ENCODE data around the gene DYNC2H1. TPM values are rescaled to one million over a fixed set of nuclear protein-coding genes. Genes with fewer than 3 reads are reported as not detected.

Gene DYNC2H1
- total RNA-seq, 2 donors from 2014 or later = 7.3 to 20.0 TPM

- H3K9me3 ChIP-seq = peaks cover 34% of the 10 kb centered on the region
- no peak for TF ChIP-seq CTCF (IDR thresholded peaks at IDR 0.05)
- H3K27ac ChIP-seq = no peak overlapping the region
- no peaks in the 10 kb centered on the region for H3K4me1 ChIP-seq (ENCODE audit: control insufficient read depth in 1 of 2, low read depth in 2 of 2)
- H3K4me3 ChIP-seq = no peak overlapping the region
- ATAC-seq (ENCODE audit: insufficient number of reproducible peaks, low FRiP score, low read depth) (no peak), DNase-seq (ENCODE audit: low spot score) (no peak)
- H3K27me3 ChIP-seq (replicated peaks; ENCODE audit: insufficient read depth) = no peaks in the 10 kb centered on the region
- H3K36me3 ChIP-seq = peaks cover 30% of the 10 kb centered on the region
Observed at GRCh38 chr11:103294516-103294915, 185.3 kb downstream of the DYNC2H1 start.

DNA sequence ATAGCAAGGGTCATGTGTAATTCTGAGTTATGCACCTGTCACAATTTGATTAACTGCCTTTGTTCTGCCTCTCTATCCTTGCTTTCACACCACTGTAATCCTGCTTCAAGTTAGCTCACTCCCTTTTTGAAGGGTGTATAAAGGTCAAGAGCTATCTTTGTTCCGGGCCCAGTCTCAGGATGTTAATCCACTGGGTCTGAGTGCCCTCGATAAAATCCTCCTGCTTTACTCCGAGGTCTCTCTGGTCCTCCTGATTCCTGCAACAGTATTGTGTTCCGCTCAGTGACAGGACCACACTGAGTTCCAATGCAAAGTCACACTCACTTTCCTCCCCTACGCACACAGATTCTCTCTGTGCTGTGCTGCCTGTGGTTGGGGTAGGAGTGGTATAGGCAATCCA, 186.5 kb downstream of the DYNC2H1 start:
- peaks cover 20% of the 10 kb centered on the region for H3K36me3 ChIP-seq
- no peaks in the 10 kb centered on the region for H3K4me1 ChIP-seq (ENCODE audit: control insufficient read depth in 1 of 2, low read depth in 2 of 2)
- no peak for TF ChIP-seq CTCF (IDR thresholded peaks at IDR 0.05)
- no peak overlapping the region for H3K4me3 ChIP-seq
- DNase-seq (ENCODE audit: low spot score) (no peak), ATAC-seq (ENCODE audit: insufficient number of reproducible peaks, low FRiP score, low read depth) (no peak)
- H3K27me3 ChIP-seq (replicated peaks; ENCODE audit: insufficient read depth) = no peaks in the 10 kb centered on the region
- no peak overlapping the region for H3K27ac ChIP-seq
- peaks cover 34% of the 10 kb centered on the region for H3K9me3 ChIP-seq

DNA sequence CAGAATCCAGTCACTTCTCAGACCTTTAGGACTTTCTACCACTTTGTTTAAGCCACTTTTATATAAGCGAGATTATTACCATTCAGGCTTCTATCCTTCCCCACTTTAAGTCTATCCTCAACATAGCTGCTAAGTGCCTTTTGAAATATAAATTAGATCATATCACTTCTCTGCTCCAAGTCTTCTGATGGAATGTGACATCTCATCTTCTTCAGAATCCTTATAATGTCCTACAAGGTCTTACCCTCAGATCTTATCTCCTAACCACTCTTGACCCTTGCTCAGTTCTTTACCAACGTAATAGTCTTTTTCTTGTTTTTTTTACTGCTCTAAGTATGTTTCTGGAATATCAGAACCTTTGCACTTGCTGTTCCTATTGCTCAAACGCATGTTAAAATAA, 188.7 kb downstream of the DYNC2H1 start:
- H3K4me1 ChIP-seq (ENCODE audit: control insufficient read depth in 1 of 2, low read depth in 2 of 2) = no peaks in the 10 kb centered on the region
- ATAC-seq (ENCODE audit: insufficient number of reproducible peaks, low FRiP score, low read depth) = no peak
- peaks cover 16% of the 10 kb centered on the region for H3K36me3 ChIP-seq
- no peak for DNase-seq (ENCODE audit: low spot score)
- TF ChIP-seq CTCF (IDR thresholded peaks at IDR 0.05) = no peak
- no peak overlapping the region for H3K27ac ChIP-seq
- H3K9me3 ChIP-seq = peaks cover 27% of the 10 kb centered on the region
- H3K27me3 ChIP-seq (replicated peaks; ENCODE audit: insufficient read depth) = no peaks in the 10 kb centered on the region
- H3K4me3 ChIP-seq = no peak overlapping the region

DNA sequence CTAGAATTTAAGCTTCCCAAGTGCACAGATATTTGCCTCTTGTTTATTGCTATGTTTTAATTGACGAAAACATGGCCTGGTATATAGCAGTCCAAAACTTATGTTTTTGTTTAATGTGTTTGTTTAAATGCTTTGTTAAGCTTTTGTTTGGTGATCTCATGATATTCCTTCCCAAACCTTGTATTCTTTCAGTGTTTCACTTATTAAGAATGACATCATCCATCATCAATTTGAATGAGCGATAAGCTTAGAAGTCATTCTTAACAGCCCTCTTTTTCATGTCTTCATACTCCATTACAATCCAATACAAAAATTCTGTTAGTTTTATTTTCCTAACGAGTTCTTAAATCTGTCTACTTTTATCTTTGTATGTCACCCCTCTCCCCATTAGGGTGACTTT, 206.0 kb downstream of the DYNC2H1 start:
- H3K27me3 ChIP-seq (replicated peaks; ENCODE audit: insufficient read depth) = no peaks in the 10 kb centered on the region
- no peaks in the 10 kb centered on the region for H3K4me1 ChIP-seq (ENCODE audit: control insufficient read depth in 1 of 2, low read depth in 2 of 2)
- H3K4me3 ChIP-seq = no peak overlapping the region
- no peaks in the 10 kb centered on the region for H3K36me3 ChIP-seq
- TF ChIP-seq CTCF (IDR thresholded peaks at IDR 0.05) = no peak
- no peak overlapping the region for H3K27ac ChIP-seq
- DNase-seq (ENCODE audit: low spot score) = no peak
- no peaks in the 10 kb centered on the region for H3K9me3 ChIP-seq
- ATAC-seq (ENCODE audit: insufficient number of reproducible peaks, low FRiP score, low read depth) = no peak

GRCh38 chr11:103317118-103317517, 207.9 kb downstream of the DYNC2H1 start:
- no peaks in the 10 kb centered on the region for H3K4me1 ChIP-seq (ENCODE audit: control insufficient read depth in 1 of 2, low read depth in 2 of 2)
- no peak overlapping the region for H3K27ac ChIP-seq
- no peaks in the 10 kb centered on the region for H3K27me3 ChIP-seq (replicated peaks; ENCODE audit: insufficient read depth)
- no peaks in the 10 kb centered on the region for H3K36me3 ChIP-seq
- DNase-seq (ENCODE audit: low spot score) (no peak), ATAC-seq (ENCODE audit: insufficient number of reproducible peaks, low FRiP score, low read depth) (no peak)
- H3K9me3 ChIP-seq = no peaks in the 10 kb centered on the region
- TF ChIP-seq CTCF (IDR thresholded peaks at IDR 0.05) = no peak
- H3K4me3 ChIP-seq = no peak overlapping the region
